ENCODE results near the gene NELL2.

Gene NELL2

GRCh38 chr12:44795970-44796369 is 80.1 kb downstream of the NELL2 start:
- H3K36me3 Mint-ChIP-seq (ENCODE audit: insufficient read depth), result no peaks in the 10 kb centered on the region

GRCh38 chr12:44788731-44789130 is 87.4 kb downstream of the NELL2 start:
- DNase-seq, result no peak
- H3K36me3 Mint-ChIP-seq (ENCODE audit: insufficient read depth), result no peaks in the 10 kb centered on the region
- peaks cover 5 to 15% of the 10 kb centered on the region in 2 donors for H3K4me1 Mint-ChIP-seq (ENCODE audit: low read depth in 2 of 2)
- no peaks in the 10 kb centered on the region for H3K9me3 Mint-ChIP-seq
- peaks cover 7 to 19% of the 10 kb centered on the region in 2 donors for H3K27me3 Mint-ChIP-seq
- H3K27ac Mint-ChIP-seq, result no peak overlapping the region
- no peak overlapping the region for H3K4me3 Mint-ChIP-seq
- ATAC-seq (replicated peaks), result no peak

More at GRCh38 chr12:44795970-44796369, 80.1 kb downstream of the NELL2 start:
- H3K27me3 Mint-ChIP-seq, result peaks cover 7 to 8% of the 10 kb centered on the region in 2 donors
- H3K9me3 Mint-ChIP-seq, result no peaks in the 10 kb centered on the region
- DNase-seq (no peak), ATAC-seq (replicated peaks) (no peak)
- no peak overlapping the region for H3K27ac Mint-ChIP-seq
- no peak overlapping the region for H3K4me3 Mint-ChIP-seq
- H3K4me1 Mint-ChIP-seq (ENCODE audit: low read depth in 2 of 2), result peaks cover 0 to 1% of the 10 kb centered on the region in 2 donors

GRCh38 chr12:44780221-44780790 is 95.8 kb downstream of the NELL2 start:
- peaks cover 3 to 8% of the 10 kb centered on the region in 2 donors for H3K4me1 Mint-ChIP-seq (ENCODE audit: low read depth in 2 of 2)
- no peak for DNase-seq
- ATAC-seq (replicated peaks), result no peak
- no peaks in the 10 kb centered on the region for H3K9me3 Mint-ChIP-seq
- H3K36me3 Mint-ChIP-seq (ENCODE audit: insufficient read depth), result peaks cover 3% of the 10 kb centered on the region
- H3K27ac Mint-ChIP-seq, result no peak overlapping the region
- H3K27me3 Mint-ChIP-seq, result peaks cover 6 to 12% of the 10 kb centered on the region in 2 donors
- no peak overlapping the region for H3K4me3 Mint-ChIP-seq

- H3K9me3 Mint-ChIP-seq, result no peaks in the 10 kb centered on the region
- peaks cover 6 to 12% of the 10 kb centered on the region in 2 donors for H3K27me3 Mint-ChIP-seq
- no peak overlapping the region for H3K27ac Mint-ChIP-seq
- ATAC-seq (replicated peaks), result no peak
- peaks cover 3 to 4% of the 10 kb centered on the region in 2 donors for H3K4me1 Mint-ChIP-seq (ENCODE audit: low read depth in 2 of 2)
- peaks cover 7% of the 10 kb centered on the region for H3K36me3 Mint-ChIP-seq (ENCODE audit: insufficient read depth)
- no peak for DNase-seq
- no peak overlapping the region for H3K4me3 Mint-ChIP-seq
Observed at GRCh38 chr12:44779766-44780165, 96.3 kb downstream of the NELL2 start.

GRCh38 chr12:44778863-44779262 is 97.3 kb downstream of the NELL2 start:
- Mint-ChIP-seq H3K4me1 (ENCODE audit: low read depth in 2 of 2) (no peaks in the 10 kb centered on the region), H3K4me3 (no peak overlapping the region), H3K27ac (no peak overlapping the region), H3K9me3 (no peaks in the 10 kb centered on the region), H3K27me3 (peaks cover 6 to 8% of the 10 kb centered on the region in 2 donors), H3K36me3 (ENCODE audit: insufficient read depth) (peaks cover 7% of the 10 kb centered on the region)
- ATAC-seq (replicated peaks) (no peak), DNase-seq (no peak)

- Mint-ChIP-seq H3K4me1 (ENCODE audit: low read depth in 2 of 2) (no peaks in the 10 kb centered on the region), H3K9me3 (no peaks in the 10 kb centered on the region), H3K27me3 (peaks cover 6 to 7% of the 10 kb centered on the region in 2 donors), H3K27ac (no peak overlapping the region), H3K4me3 (no peak overlapping the region), H3K36me3 (ENCODE audit: insufficient read depth) (peaks cover 7% of the 10 kb centered on the region)
- ATAC-seq (replicated peaks), result no peak
- no peak for DNase-seq
Observed at GRCh38 chr12:44777044-44777443, 99.1 kb downstream of the NELL2 start.

GRCh38 chr12:44775901-44776300 is 100.2 kb downstream of the NELL2 start:
- H3K27ac Mint-ChIP-seq, result no peak overlapping the region
- peaks cover 7% of the 10 kb centered on the region for H3K36me3 Mint-ChIP-seq (ENCODE audit: insufficient read depth)
- H3K4me1 Mint-ChIP-seq (ENCODE audit: low read depth in 2 of 2), result no peaks in the 10 kb centered on the region
- DNase-seq, result no peak
- H3K4me3 Mint-ChIP-seq, result no peak overlapping the region
- no peaks in the 10 kb centered on the region for H3K9me3 Mint-ChIP-seq
- ATAC-seq (replicated peaks), result no peak
- H3K27me3 Mint-ChIP-seq, result peaks cover 3% of the 10 kb centered on the region in 2 donors

- Mint-ChIP-seq H3K9me3 (no peaks in the 10 kb centered on the region), H3K27ac (no peak overlapping the region), H3K27me3 (no peaks in the 10 kb centered on the region), H3K4me3 (no peak overlapping the region), H3K36me3 (ENCODE audit: insufficient read depth) (peaks cover 7% of the 10 kb centered on the region), H3K4me1 (ENCODE audit: low read depth in 2 of 2) (no peaks in the 10 kb centered on the region)
- peak; percentile 55 to 60 (median 59) for DNase-seq
- ATAC-seq (replicated peaks), result peak; percentile 29
Observed at GRCh38 chr12:44774815-44775411, 101.2 kb downstream of the NELL2 start.

- ATAC-seq (replicated peaks) (no peak), DNase-seq (no peak)
- no peak overlapping the region for H3K4me3 Mint-ChIP-seq
- no peaks in the 10 kb centered on the region for H3K4me1 Mint-ChIP-seq (ENCODE audit: low read depth in 2 of 2)
- peaks cover 4% of the 10 kb centered on the region for H3K36me3 Mint-ChIP-seq (ENCODE audit: insufficient read depth)
- no peak overlapping the region for H3K27ac Mint-ChIP-seq
- H3K9me3 Mint-ChIP-seq, result no peaks in the 10 kb centered on the region
- H3K27me3 Mint-ChIP-seq, result no peaks in the 10 kb centered on the region
Observed at GRCh38 chr12:44771485-44772021, 104.6 kb downstream of the NELL2 start.

- H3K4me3 Mint-ChIP-seq, result no peak overlapping the region
- no peak for DNase-seq
- H3K4me1 Mint-ChIP-seq (ENCODE audit: low read depth in 2 of 2), result no peaks in the 10 kb centered on the region
- H3K9me3 Mint-ChIP-seq, result no peaks in the 10 kb centered on the region
- H3K27me3 Mint-ChIP-seq, result no peaks in the 10 kb centered on the region
- H3K27ac Mint-ChIP-seq, result no peak overlapping the region
- H3K36me3 Mint-ChIP-seq (ENCODE audit: insufficient read depth), result peaks cover 3% of the 10 kb centered on the region
- ATAC-seq (replicated peaks), result no peak
Observed at GRCh38 chr12:44765796-44766195, 110.3 kb downstream of the NELL2 start.

GRCh38 chr12:44763021-44763420 is 113.1 kb downstream of the NELL2 start:
- DNase-seq (no peak), ATAC-seq (replicated peaks) (no peak)
- Mint-ChIP-seq H3K27ac (no peak overlapping the region), H3K9me3 (no peaks in the 10 kb centered on the region), H3K27me3 (no peaks in the 10 kb centered on the region), H3K4me3 (no peak overlapping the region), H3K4me1 (ENCODE audit: low read depth in 2 of 2) (no peaks in the 10 kb centered on the region), H3K36me3 (ENCODE audit: insufficient read depth) (peaks cover 3% of the 10 kb centered on the region)

GRCh38 chr12:44759289-44759688 is 116.8 kb downstream of the NELL2 start:
- H3K4me3 Mint-ChIP-seq, result no peak overlapping the region
- ATAC-seq (replicated peaks), result no peak
- H3K9me3 Mint-ChIP-seq, result no peaks in the 10 kb centered on the region

GRCh38 chr12:44750468-44750867 is 125.6 kb downstream of the NELL2 start:
- Mint-ChIP-seq H3K4me1 (ENCODE audit: low read depth in 2 of 2) (peaks cover 0 to 4% of the 10 kb centered on the region in 2 donors), H3K27me3 (no peaks in the 10 kb centered on the region), H3K36me3 (ENCODE audit: insufficient read depth) (no peaks in the 10 kb centered on the region), H3K9me3 (no peaks in the 10 kb centered on the region), H3K27ac (no peak overlapping the region), H3K4me3 (no peak overlapping the region)
- DNase-seq (no peak), ATAC-seq (replicated peaks) (no peak)

More at GRCh38 chr12:44759289-44759688, 116.8 kb downstream of the NELL2 start:
- DNase-seq, result no peak
- H3K27ac Mint-ChIP-seq, result no peak overlapping the region
- H3K4me1 Mint-ChIP-seq (ENCODE audit: low read depth in 2 of 2), result no peaks in the 10 kb centered on the region
- no peaks in the 10 kb centered on the region for H3K27me3 Mint-ChIP-seq
- H3K36me3 Mint-ChIP-seq (ENCODE audit: insufficient read depth), result no peaks in the 10 kb centered on the region

- no peak overlapping the region for H3K4me3 Mint-ChIP-seq
- H3K27me3 Mint-ChIP-seq, result no peaks in the 10 kb centered on the region
- H3K27ac Mint-ChIP-seq, result no peak overlapping the region
- ATAC-seq (replicated peaks) (no peak), DNase-seq (no peak)
- no peaks in the 10 kb centered on the region for H3K36me3 Mint-ChIP-seq (ENCODE audit: insufficient read depth)
- peaks cover 0 to 4% of the 10 kb centered on the region in 2 donors for H3K4me1 Mint-ChIP-seq (ENCODE audit: low read depth in 2 of 2)
- no peaks in the 10 kb centered on the region for H3K9me3 Mint-ChIP-seq
Observed at GRCh38 chr12:44749566-44749965, 126.5 kb downstream of the NELL2 start.

Measured in effector memory CD8-positive, alpha-beta T cell (primary cell).